Activated T-cell treated with anti-CD3 and anti-CD28 coated beads, Interleukin-2, amount 50 U/mL, for 4 hours (primary cell): ENCODE measurements around the gene HLA-C. TPM values are rescaled to one million over a fixed set of nuclear protein-coding genes. Genes with fewer than 3 reads are reported as not detected.

Source experiments
- ATAC-seq, 2 donors: fragments of 200-7000 bp; cut with Tn5 transposase; one replicate each; pipeline ENCODE4 v1.10.0; 2021
- DNase-seq: peaks from one replicate; pipeline ENCODE4 v3.0.0-alpha.2; 2020
- H3K27me3 Mint-ChIP-seq: one replicate; pipeline ENCODE4 v1.8.0; 2021; ENCODE audit warnings: low read depth, mixed read lengths
- H3K36me3 Mint-ChIP-seq: one replicate; pipeline ENCODE4 v1.8.0; 2022; ENCODE audit warnings: mixed read lengths; ENCODE audit not compliant: insufficient read depth
- H3K4me1 Mint-ChIP-seq: one replicate; pipeline ENCODE4 v1.8.0; 2021; ENCODE audit warnings: low read depth, mixed read lengths
- H3K4me3 Mint-ChIP-seq: one replicate; pipeline ENCODE4 v1.8.0; 2021; ENCODE audit warnings: mild to moderate bottlenecking, moderate library complexity, mixed read lengths
- H3K9me3 Mint-ChIP-seq: one replicate; pipeline ENCODE4 v1.8.0; 2021; ENCODE audit warnings: mixed read lengths
- total RNA-seq, 3 donors: library from RNA; stranded (reverse); gene quantifications; one replicate each; pipeline ENCODE4 v1.2.1, GENCODE V29; 2021

The HLA-C gene
- total RNA-seq, result 1,000 to 10,000 TPM; 1,001 to 1,115 (median 1,103) TPM

GRCh38 chr6:31271641-31272357, at the start of gene HLA-C:
Gene HLA-C (minus strand): TSS chr6:31272092. CDS start chr6:31272071, 21 bp downstream.
- H3K27me3 Mint-ChIP-seq, result peaks cover 3% of the 10 kb centered on the region
- no peaks in the 10 kb centered on the region for H3K9me3 Mint-ChIP-seq
- H3K36me3 Mint-ChIP-seq, result peaks cover 23% of the 10 kb centered on the region

GRCh38 chr6:31321005-31321707, 49.3 kb upstream of the HLA-C start:
- DNase-seq (no peak), ATAC-seq (no peak)
- H3K36me3 Mint-ChIP-seq, result peaks cover 2% of the 10 kb centered on the region
- peaks cover 17% of the 10 kb centered on the region for H3K27me3 Mint-ChIP-seq
- H3K4me1 Mint-ChIP-seq, result no peaks in the 10 kb centered on the region
- no peak overlapping the region for H3K4me3 Mint-ChIP-seq
- H3K9me3 Mint-ChIP-seq, result no peaks in the 10 kb centered on the region

More at GRCh38 chr6:31271641-31272357, at the start of gene HLA-C:
- DNase-seq, result peak; percentile 87
- Mint-ChIP-seq H3K4me1 (peaks cover 52% of the 10 kb centered on the region), H3K4me3 (peak within 1 kb of the TSS; percentile 87)
- ATAC-seq, result peak; percentile 84 to 88

GRCh38 chr6:31317036-31317435, 45.1 kb upstream of the HLA-C start:
- H3K4me1 Mint-ChIP-seq, result no peaks in the 10 kb centered on the region
- no peaks in the 10 kb centered on the region for H3K36me3 Mint-ChIP-seq
- no peak overlapping the region for H3K4me3 Mint-ChIP-seq
- ATAC-seq, result no peak
- H3K9me3 Mint-ChIP-seq, result no peaks in the 10 kb centered on the region
- peaks cover 4% of the 10 kb centered on the region for H3K27me3 Mint-ChIP-seq
- DNase-seq, result no peak

- ATAC-seq (no peak), DNase-seq (no peak)
- no peaks in the 10 kb centered on the region for H3K27me3 Mint-ChIP-seq
- no peaks in the 10 kb centered on the region for H3K36me3 Mint-ChIP-seq
- peaks cover 6% of the 10 kb centered on the region for H3K4me1 Mint-ChIP-seq
- no peaks in the 10 kb centered on the region for H3K9me3 Mint-ChIP-seq
- H3K4me3 Mint-ChIP-seq, result peak overlapping the region; percentile 58
Measured at GRCh38 chr6:31309641-31310040, 37.7 kb upstream of the HLA-C start.

- DNase-seq (no peak), ATAC-seq (no peak)
- Mint-ChIP-seq H3K9me3 (no peaks in the 10 kb centered on the region), H3K4me1 (peaks cover 6% of the 10 kb centered on the region), H3K4me3 (peak overlapping the region; percentile 76), H3K27me3 (no peaks in the 10 kb centered on the region), H3K36me3 (no peaks in the 10 kb centered on the region)
Measured at GRCh38 chr6:31308845-31309175, 36.9 kb upstream of the HLA-C start.

DNA sequence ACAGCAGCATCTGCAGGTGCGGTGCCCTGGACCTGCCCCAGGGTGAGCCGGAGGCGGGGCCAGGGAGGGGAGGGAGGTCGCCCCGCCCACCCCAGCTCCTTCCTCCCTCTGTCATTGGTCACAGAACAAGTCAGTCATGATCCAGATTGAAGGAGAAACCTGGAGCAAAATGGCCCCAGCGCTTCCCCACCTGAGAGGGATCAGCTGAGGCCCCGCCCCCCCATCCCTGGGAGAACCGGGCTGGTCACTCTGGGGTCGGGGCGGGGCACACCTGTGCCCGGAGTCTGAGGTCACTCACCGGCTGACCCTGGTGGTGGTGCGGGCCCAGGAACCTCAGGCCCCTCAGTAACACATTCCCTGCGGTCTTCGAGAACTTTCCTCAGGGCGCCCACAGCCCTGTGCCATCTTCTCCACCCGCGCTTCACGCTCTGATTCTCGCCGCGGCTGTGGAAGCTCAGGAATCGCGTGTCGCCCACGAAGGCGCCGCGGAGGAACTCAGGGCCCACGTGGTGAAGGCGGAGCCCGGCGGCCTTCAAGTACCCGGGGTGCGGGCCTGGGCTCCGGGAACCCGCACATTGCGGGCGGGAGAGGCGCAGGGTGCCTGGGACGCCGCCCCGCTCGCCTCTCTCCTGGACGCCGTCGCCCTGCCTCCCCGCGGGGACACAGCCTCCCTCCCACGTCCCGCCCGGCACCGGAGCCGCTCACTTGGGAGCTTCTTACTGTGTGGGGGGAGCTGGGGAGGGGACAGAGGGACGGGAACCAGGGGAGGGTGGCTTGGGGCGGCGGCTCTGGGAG, 36.4 kb upstream of the HLA-C start:
- DNase-seq (peak; percentile 76), ATAC-seq (peak; percentile 87 to 89)
- peak overlapping the region; percentile 76 for H3K4me3 Mint-ChIP-seq
- no peaks in the 10 kb centered on the region for H3K27me3 Mint-ChIP-seq
- H3K36me3 Mint-ChIP-seq, result no peaks in the 10 kb centered on the region
- peaks cover 6% of the 10 kb centered on the region for H3K4me1 Mint-ChIP-seq
- H3K9me3 Mint-ChIP-seq, result no peaks in the 10 kb centered on the region

DNA sequence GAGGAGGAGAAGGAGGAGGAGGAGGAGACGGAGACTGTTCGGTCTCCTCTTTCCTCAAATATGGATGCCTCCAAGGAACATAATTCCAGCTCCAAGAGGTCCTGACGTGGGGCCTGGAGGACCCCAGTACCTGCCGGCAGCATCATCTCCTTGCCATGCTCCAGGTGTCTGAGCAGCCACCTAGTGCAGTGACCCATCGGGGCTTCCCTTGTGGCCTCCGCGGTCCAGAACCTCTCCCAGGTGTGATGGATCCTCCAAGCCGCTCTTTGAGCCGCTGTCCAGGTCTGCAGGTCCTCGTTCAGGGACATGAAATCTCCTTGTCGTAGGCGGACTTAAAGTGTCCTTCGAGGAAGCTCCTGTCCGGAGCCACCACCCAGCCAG, 35.8 kb upstream of the HLA-C start:
- no peaks in the 10 kb centered on the region for H3K9me3 Mint-ChIP-seq
- DNase-seq (no peak), ATAC-seq (no peak)
- no peaks in the 10 kb centered on the region for H3K36me3 Mint-ChIP-seq
- H3K4me1 Mint-ChIP-seq, result peaks cover 6% of the 10 kb centered on the region
- H3K4me3 Mint-ChIP-seq, result no peak overlapping the region
- no peaks in the 10 kb centered on the region for H3K27me3 Mint-ChIP-seq

GRCh38 chr6:31305703-31306219, 33.9 kb upstream of the HLA-C start:
- DNase-seq (no peak), ATAC-seq (no peak)
- H3K4me1 Mint-ChIP-seq, result peaks cover 6% of the 10 kb centered on the region
- H3K36me3 Mint-ChIP-seq, result no peaks in the 10 kb centered on the region
- no peak overlapping the region for H3K4me3 Mint-ChIP-seq
- H3K9me3 Mint-ChIP-seq, result no peaks in the 10 kb centered on the region
- no peaks in the 10 kb centered on the region for H3K27me3 Mint-ChIP-seq

GRCh38 chr6:31304683-31305082, 32.8 kb upstream of the HLA-C start:
- Mint-ChIP-seq H3K27me3 (peaks cover under 1% of the 10 kb centered on the region), H3K4me1 (peaks cover 5% of the 10 kb centered on the region), H3K36me3 (no peaks in the 10 kb centered on the region), H3K4me3 (no peak overlapping the region), H3K9me3 (no peaks in the 10 kb centered on the region)
- ATAC-seq, result no peak
- DNase-seq, result no peak

- Mint-ChIP-seq H3K27me3 (peaks cover 11% of the 10 kb centered on the region), H3K4me1 (no peaks in the 10 kb centered on the region), H3K4me3 (no peak overlapping the region), H3K9me3 (peaks cover 10% of the 10 kb centered on the region), H3K36me3 (no peaks in the 10 kb centered on the region)
- DNase-seq (no peak), ATAC-seq (no peak)
Measured at GRCh38 chr6:31300797-31301196, 28.9 kb upstream of the HLA-C start.

DNA sequence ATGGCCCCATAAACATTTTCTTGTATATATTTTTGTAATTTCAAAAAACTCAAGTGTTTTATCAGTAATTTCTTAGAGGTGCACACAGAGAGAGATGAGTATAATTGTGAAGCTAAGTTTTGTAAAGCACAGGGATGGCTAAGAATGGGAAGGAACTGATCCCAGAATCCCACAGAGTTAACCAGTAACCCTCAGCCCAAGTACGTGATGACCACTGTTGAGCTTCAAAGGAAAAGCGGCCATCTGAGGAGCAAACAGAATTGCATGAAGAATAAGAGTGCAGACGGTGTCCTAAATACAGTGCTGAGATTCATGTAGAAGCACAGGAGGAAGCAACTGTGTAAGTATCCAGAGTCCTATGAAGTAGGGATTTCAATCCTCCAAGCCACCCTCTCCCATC, 28.1 kb upstream of the HLA-C start:
- Mint-ChIP-seq H3K4me1 (no peaks in the 10 kb centered on the region), H3K36me3 (no peaks in the 10 kb centered on the region), H3K9me3 (peaks cover 10% of the 10 kb centered on the region), H3K27me3 (peaks cover 11% of the 10 kb centered on the region), H3K4me3 (no peak overlapping the region)
- no peak for DNase-seq
- no peak for ATAC-seq

GRCh38 chr6:31299511-31299910, 27.6 kb upstream of the HLA-C start:
- ATAC-seq (no peak), DNase-seq (no peak)
- H3K36me3 Mint-ChIP-seq, result no peaks in the 10 kb centered on the region
- peaks cover 11% of the 10 kb centered on the region for H3K27me3 Mint-ChIP-seq
- H3K9me3 Mint-ChIP-seq, result peaks cover 10% of the 10 kb centered on the region
- H3K4me3 Mint-ChIP-seq, result no peak overlapping the region
- no peaks in the 10 kb centered on the region for H3K4me1 Mint-ChIP-seq

- no peak for ATAC-seq
- H3K4me1 Mint-ChIP-seq, result peaks cover 2% of the 10 kb centered on the region
Measured at GRCh38 chr6:31294056-31294455, 22.2 kb upstream of the HLA-C start.

DNA sequence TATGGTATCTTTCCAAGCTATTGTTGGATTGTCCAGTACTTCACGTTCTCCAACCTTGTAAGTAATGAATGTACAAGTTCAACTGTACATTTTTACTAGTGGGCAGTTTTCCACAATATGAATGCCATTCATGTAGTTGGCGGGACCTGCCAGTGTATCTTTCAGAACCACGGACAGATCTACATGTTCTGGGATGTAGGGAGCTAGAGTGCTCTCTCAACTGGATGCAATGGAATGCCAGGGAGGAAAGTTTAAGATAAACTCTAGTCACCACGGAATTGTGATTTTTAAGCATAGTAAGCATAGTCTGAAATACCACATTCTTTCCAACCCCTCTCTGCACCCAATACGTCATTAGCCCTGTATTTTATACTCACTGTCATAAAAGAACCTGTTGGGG, 21.5 kb upstream of the HLA-C start:
- H3K4me3 Mint-ChIP-seq, result no peak overlapping the region
- no peak for ATAC-seq
- H3K27me3 Mint-ChIP-seq, result peaks cover 10% of the 10 kb centered on the region
- H3K36me3 Mint-ChIP-seq, result no peaks in the 10 kb centered on the region
- peaks cover 2% of the 10 kb centered on the region for H3K4me1 Mint-ChIP-seq
- H3K9me3 Mint-ChIP-seq, result peaks cover 9% of the 10 kb centered on the region
- DNase-seq, result no peak

More at GRCh38 chr6:31294056-31294455, 22.2 kb upstream of the HLA-C start:
- no peak for DNase-seq
- no peak overlapping the region for H3K4me3 Mint-ChIP-seq
- peaks cover 12% of the 10 kb centered on the region for H3K27me3 Mint-ChIP-seq
- H3K9me3 Mint-ChIP-seq, result peaks cover 10% of the 10 kb centered on the region
- no peaks in the 10 kb centered on the region for H3K36me3 Mint-ChIP-seq
